Activated CD4-positive, alpha-beta memory T cell treated with anti-CD3 and anti-CD28 coated beads, Interleukin-2, amount 10 ng/mL, durations not matched to agents 7 days and 5 days (primary cell): ENCODE measurements around the gene KRT14. TPM values are rescaled to one million over a fixed set of nuclear protein-coding genes. Genes with fewer than 3 reads are reported as not detected.

Source experiments
- CTCF ChIA-PET: fragments of 350-600 bp; sonication (Branson Sonifier 250); formaldehyde crosslinking; loops from one replicate; lab custom pipeline; 2021; ENCODE audit warnings: antibody characterized with exemption, inconsistent platforms; lab: Charles Lee
- POLR2A ChIA-PET: fragments of 350-600 bp; sonication (Branson Sonifier 250); formaldehyde crosslinking; loops from one replicate; lab custom pipeline; 2021; ENCODE audit warnings: antibody characterized with exemption; lab: Charles Lee
- DNase-seq: peaks from one replicate; pipeline ENCODE4 v3.0.0-alpha.2; 2020
- H3K27ac Mint-ChIP-seq: one replicate; pipeline ENCODE4 v1.8.0; 2021; ENCODE audit warnings: mild to moderate bottlenecking, mixed read lengths
- H3K27me3 Mint-ChIP-seq: one replicate; pipeline ENCODE4 v1.8.0; 2021; ENCODE audit warnings: mixed read lengths
- H3K36me3 Mint-ChIP-seq: one replicate; pipeline ENCODE4 v1.8.0; 2021; ENCODE audit warnings: low read depth, mixed read lengths
- H3K4me1 Mint-ChIP-seq: one replicate; pipeline ENCODE4 v1.8.0; 2021; ENCODE audit warnings: mixed read lengths
- H3K4me3 Mint-ChIP-seq: one replicate; pipeline ENCODE4 v1.8.0; 2021; ENCODE audit warnings: mild to moderate bottlenecking, mixed read lengths
- H3K9me3 Mint-ChIP-seq: one replicate; pipeline ENCODE4 v1.8.0; 2021; ENCODE audit warnings: mixed read lengths
- total RNA-seq, 2 experiments: library from RNA; stranded (reverse); gene quantifications; one replicate each; pipeline ENCODE4 v1.2.3, GENCODE V29; 2021

The KRT14 gene
- total RNA-seq, 2 experiments from 2014 or later: not detected

DNA sequence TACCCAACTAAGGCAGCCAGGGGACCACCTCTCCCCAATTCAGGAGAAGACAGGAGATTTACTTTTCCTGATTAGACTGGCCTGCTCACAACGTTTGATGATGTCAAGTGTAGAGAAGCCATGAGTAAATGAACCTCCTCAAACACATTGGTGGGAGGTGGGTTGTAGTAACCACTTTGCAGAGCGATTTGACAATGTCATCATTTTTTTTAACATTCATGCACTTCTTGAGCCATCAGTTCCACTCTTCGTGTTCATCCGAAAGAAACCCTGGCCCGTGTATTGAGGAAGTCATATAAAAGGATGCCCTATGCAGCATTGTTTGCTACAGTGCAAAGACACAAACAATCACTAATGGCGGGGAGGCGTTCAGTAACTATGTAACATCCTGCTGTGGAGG is 53.1 kb downstream of the KRT14 start:
- Mint-ChIP-seq H3K36me3 (no peaks in the 10 kb centered on the region), H3K4me1 (no peaks in the 10 kb centered on the region), H3K27me3 (peaks cover 47% of the 10 kb centered on the region), H3K9me3 (no peaks in the 10 kb centered on the region), H3K27ac (no peak overlapping the region), H3K4me3 (no peak overlapping the region)
- ChIA-PET POLR2A (no interaction called here), CTCF (interaction anchor here (1.4 kb wide), 1 partner anchor 129 kb away, joined by 3 read pairs; no protein-coding TSS in a partner anchor)
- DNase-seq: no peak

GRCh38 chr17:41532947-41533570 is 53.6 kb downstream of the KRT14 start:
- H3K27ac Mint-ChIP-seq: no peak overlapping the region
- peaks cover 52% of the 10 kb centered on the region for H3K27me3 Mint-ChIP-seq
- no peak for DNase-seq
- H3K4me3 Mint-ChIP-seq: no peak overlapping the region
- no peaks in the 10 kb centered on the region for H3K36me3 Mint-ChIP-seq
- no peaks in the 10 kb centered on the region for H3K9me3 Mint-ChIP-seq
- ChIA-PET POLR2A (no interaction called here), CTCF (interaction anchor here (1.3 to 1.5 kb wide), 3 partner anchors 15 to 130 kb away, joined by 3 to 7 read pairs (median 3); no protein-coding TSS in a partner anchor)
- H3K4me1 Mint-ChIP-seq: peaks cover 2% of the 10 kb centered on the region

Other genes starting within 250 kb of the KRT14 start
- not detected for gene KRT33A, start 236.1 kb downstream of the KRT14 start, total RNA-seq
- gene KRT33B, start 217.1 kb downstream of the KRT14 start, total RNA-seq: not detected
- gene KRT34, start 204.6 kb downstream of the KRT14 start, total RNA-seq: not detected
- not detected for gene KRT31, start 189.3 kb downstream of the KRT14 start, total RNA-seq
- gene KRT37, start 162.3 kb downstream of the KRT14 start, total RNA-seq: not detected
- not detected for gene KRT38, start 145.9 kb downstream of the KRT14 start, total RNA-seq
- gene KRT32, start 119.5 kb downstream of the KRT14 start, total RNA-seq: not detected
- not detected for gene KRT35, start 105.7 kb downstream of the KRT14 start, total RNA-seq
- not detected for gene KRT36, start 97.0 kb downstream of the KRT14 start, total RNA-seq
- gene KRT13, start 81.3 kb downstream of the KRT14 start, total RNA-seq: not detected
- not detected for gene KRT15, start 68.0 kb downstream of the KRT14 start, total RNA-seq
- not detected for gene KRT19, start 58.6 kb downstream of the KRT14 start, total RNA-seq
- not detected for gene KRT9, start 14.8 kb downstream of the KRT14 start, total RNA-seq
- gene KRT16, start 25.9 kb upstream of the KRT14 start, total RNA-seq: not detected
- not detected for gene KRT17, start 37.7 kb upstream of the KRT14 start, total RNA-seq
- gene EIF1, start 102.0 kb upstream of the KRT14 start, total RNA-seq: 100 to 1,000 TPM; 933 to 950 TPM
- gene GAST, start 125.4 kb upstream of the KRT14 start, total RNA-seq: not detected
- gene HAP1, start 147.7 kb upstream of the KRT14 start, total RNA-seq: under 1 TPM; 0.05 TPM
- gene JUP, start 199.8 kb upstream of the KRT14 start, total RNA-seq: under 1 TPM; 0.35 to 0.45 TPM
- gene P3H4, start 225.1 kb upstream of the KRT14 start, total RNA-seq: 1 to 10 TPM; 1.8 to 1.9 TPM
- not detected for gene FKBP10, start 226.1 kb upstream of the KRT14 start, total RNA-seq
- gene NT5C3B, start 249.3 kb upstream of the KRT14 start, total RNA-seq: 10 to 100 TPM; 16.1 to 19.0 TPM